Mammary epithelial cell (primary cell): ENCODE data around the gene LSAMP.

Experiments
- EZH2 ChIP-seq: IDR thresholded peaks from 2 replicates; pipeline ENCODE4 v1.6.1; 2012; ENCODE audit warnings: low read length, inconsistent platforms, borderline replicate concordance
- TF ChIP-seq, protein P1 (sequence below), 2 donors: IDR thresholded peaks in 1 of 2; conservative IDR thresholded peaks in 1 of 2; 2 replicates each; pipeline ENCODE4 v1.5.1; 2011 to 2012; ENCODE audit warnings: inconsistent platforms in 2 of 2, low read length in 2 of 2, mild to moderate bottlenecking in 2 of 2, control low read depth in 1 of 2, low read depth in 1 of 2; ENCODE audit not compliant: insufficient read depth in 1 of 2; ENCODE audit errors: extremely low read depth in 1 of 2

DNA sequence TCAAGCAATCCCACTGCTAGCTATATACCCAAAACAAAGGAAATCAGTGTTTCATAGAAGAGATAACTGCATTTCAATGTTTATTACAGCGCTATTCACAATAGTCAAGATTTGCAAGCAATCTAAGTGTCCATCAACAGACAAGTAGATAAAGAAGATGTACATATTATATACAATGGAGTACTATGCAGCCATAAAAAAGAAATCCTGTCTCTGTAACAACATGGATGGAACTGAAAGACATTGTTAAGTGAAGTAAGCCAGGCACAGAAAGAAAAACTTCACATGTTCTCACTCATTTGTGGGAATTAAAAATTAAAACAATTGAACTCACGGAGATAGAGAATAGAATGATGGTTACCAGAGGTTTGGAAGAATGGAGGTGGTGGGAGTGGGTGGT is 89.2 kb downstream of the LSAMP start:
- TF ChIP-seq, protein P1, sequence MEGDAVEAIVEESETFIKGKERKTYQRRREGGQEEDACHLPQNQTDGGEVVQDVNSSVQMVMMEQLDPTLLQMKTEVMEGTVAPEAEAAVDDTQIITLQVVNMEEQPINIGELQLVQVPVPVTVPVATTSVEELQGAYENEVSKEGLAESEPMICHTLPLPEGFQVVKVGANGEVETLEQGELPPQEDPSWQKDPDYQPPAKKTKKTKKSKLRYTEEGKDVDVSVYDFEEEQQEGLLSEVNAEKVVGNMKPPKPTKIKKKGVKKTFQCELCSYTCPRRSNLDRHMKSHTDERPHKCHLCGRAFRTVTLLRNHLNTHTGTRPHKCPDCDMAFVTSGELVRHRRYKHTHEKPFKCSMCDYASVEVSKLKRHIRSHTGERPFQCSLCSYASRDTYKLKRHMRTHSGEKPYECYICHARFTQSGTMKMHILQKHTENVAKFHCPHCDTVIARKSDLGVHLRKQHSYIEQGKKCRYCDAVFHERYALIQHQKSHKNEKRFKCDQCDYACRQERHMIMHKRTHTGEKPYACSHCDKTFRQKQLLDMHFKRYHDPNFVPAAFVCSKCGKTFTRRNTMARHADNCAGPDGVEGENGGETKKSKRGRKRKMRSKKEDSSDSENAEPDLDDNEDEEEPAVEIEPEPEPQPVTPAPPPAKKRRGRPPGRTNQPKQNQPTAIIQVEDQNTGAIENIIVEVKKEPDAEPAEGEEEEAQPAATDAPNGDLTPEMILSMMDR (conservative IDR thresholded peaks at IDR 0.05 in 1 of 2, IDR thresholded peaks at IDR 0.05 in 1 of 2; ENCODE audit: extremely low read depth in 1 of 2, insufficient read depth in 1 of 2, low read depth in 1 of 2, low read length in 2 of 2), result no peak
- no peak for TF ChIP-seq EZH2
